HCT116 (cell line): ENCODE results near the gene SERPINB5. TPM values are rescaled to one million over a fixed set of nuclear protein-coding genes. Genes with fewer than 3 reads are reported as not detected.
"Not testable (repeated sequence)": the region's sequence is repeated elsewhere in the genome, so short reads cannot be mapped to it uniquely, and the experiment has no call there.

Experiments used
- ATAC-seq: fragments of 200-7000 bp; cut with Tn5 transposase; 2 replicates; pipeline ENCODE4 v1.9.1; 2020; ENCODE audit warnings: mild to moderate bottlenecking, moderate library complexity
- BruUV-seq: library from RNA; stranded (reverse); fragments of 400-500 nt; replicated peaks from 2 replicates; lab custom pipeline; 2021; lab: Mats Ljungman, UMichigan
- CTCF ChIA-PET: fragments of 300-600 bp; sonication (Branson Sonifier 250); formaldehyde crosslinking; loops from one replicate; lab custom pipeline; 2021; ENCODE audit warnings: antibody characterized with exemption; lab: Charles Lee
- POLR2A ChIA-PET: fragments of 300-600, 350-600 bp; sonication (Branson Sonifier 250); formaldehyde crosslinking; loops from one replicate; lab custom pipeline; 2021; ENCODE audit warnings: antibody characterized with exemption; lab: Charles Lee
- RAD21 ChIA-PET, 2 experiments: fragments of 300-600 bp; sonication (Branson Sonifier 250); formaldehyde crosslinking; loops; one replicate each; lab custom pipeline; 2023; ENCODE audit warnings: low total read pairs in 2 of 2; ENCODE audit not compliant: uncharacterized antibody in 2 of 2, unreplicated experiment in 2 of 2, low non-redundant PET in 1 of 2; lab: Charles Lee
- DNase-seq: peaks from one replicate; pipeline ENCODE4 v3.0.0-alpha.2; 2010; ENCODE audit warnings: low read depth, low spot score
- H2AFZ ChIP-seq: fragments of 200-600 bp; shearing (Covaris generic), sonication (generic); 2 replicates; pipeline ENCODE4 v1.6.1; 2017; ENCODE audit warnings: low read depth, mixed run types, mixed read lengths, antibody characterized with exemption, low read length; ENCODE audit not compliant: poor library complexity, severe bottlenecking
- H3K27ac ChIP-seq: 2 replicates; pipeline ENCODE4 v1.5.1; 2012; ENCODE audit warnings: low read depth, low read length
- H3K27me3 ChIP-seq: fragments of 200-600 bp; sonication (generic); 2 replicates; pipeline ENCODE4 v1.6.1; 2016; ENCODE audit warnings: mixed run types, low read length, mixed read lengths; ENCODE audit not compliant: insufficient read depth
- H3K36me3 ChIP-seq, 2 experiments: fragments of 200-500 bp in 1 of 2; fragments of 200-600 bp in 1 of 2; sonication (Bioruptor generic) in 1 of 2; sonication (generic) in 1 of 2; 2 replicates each; pipeline versions ENCODE4 v1.5.1 to v1.6.1; 2014 to 2016; ENCODE audit warnings: low read length in 2 of 2, inconsistent platforms in 1 of 2, mixed read lengths in 1 of 2, mixed run types in 1 of 2; ENCODE audit not compliant: insufficient read depth in 2 of 2, control insufficient read depth in 1 of 2
- H3K4me1 ChIP-seq, 2 experiments: fragments of 200-600 bp in 1 of 2; sonication (generic) in 1 of 2; 2 replicates each; pipeline versions ENCODE4 v1.5.1 to v1.6.1; 2012 to 2017; ENCODE audit warnings: low read length in 2 of 2, inconsistent platforms in 1 of 2, mild to moderate bottlenecking in 1 of 2, mixed read lengths in 1 of 2, mixed run types in 1 of 2, moderate library complexity in 1 of 2; ENCODE audit not compliant: insufficient read depth in 2 of 2, control insufficient read depth in 1 of 2
- H3K4me2 ChIP-seq: fragments of 200-600 bp; sonication (generic); 2 replicates; pipeline ENCODE4 v1.6.1; 2017; ENCODE audit warnings: mixed run types, low read length, mixed read lengths
- H3K4me3 ChIP-seq, 2 experiments: fragments of 200-600 bp in 1 of 2; sonication (generic) in 1 of 2; replicated peaks in 1 of 2; 2 replicates each; pipeline ENCODE4 v1.5.1; 2011 to 2016; ENCODE audit warnings: low read length in 2 of 2, control low read depth in 1 of 2, low read depth in 1 of 2, mild to moderate bottlenecking in 1 of 2, mixed read lengths in 1 of 2, mixed run types in 1 of 2
- H3K79me2 ChIP-seq: fragments of 200-600 bp; sonication (generic); 2 replicates; pipeline ENCODE4 v1.6.1; 2017; ENCODE audit warnings: mild to moderate bottlenecking, mixed run types, low read length, moderate library complexity, mixed read lengths; ENCODE audit not compliant: insufficient read depth
- H3K9ac ChIP-seq: fragments of 200-600 bp; sonication (generic); 2 replicates; pipeline ENCODE4 v1.6.1; 2016; ENCODE audit warnings: low read length, mixed read lengths
- H3K9me2 ChIP-seq: fragments of 200-600 bp; sonication (generic), shearing (Covaris generic); 2 replicates; pipeline ENCODE4 v1.6.1; 2017; ENCODE audit warnings: mixed run types, mild to moderate bottlenecking, moderate library complexity; ENCODE audit not compliant: insufficient read depth
- H3K9me3 ChIP-seq, 2 experiments: fragments of 200-500 bp in 1 of 2; fragments of 200-600 bp in 1 of 2; sonication (Bioruptor generic) in 1 of 2; sonication (generic) in 1 of 2; 2 replicates each; pipeline ENCODE4 v1.6.1; 2014 to 2017; ENCODE audit warnings: low read length in 2 of 2, mixed read lengths in 2 of 2, inconsistent platforms in 1 of 2, low read depth in 1 of 2, mild to moderate bottlenecking in 1 of 2, mixed run types in 1 of 2, moderate library complexity in 1 of 2; ENCODE audit not compliant: control insufficient read depth in 1 of 2, insufficient read depth in 1 of 2
- H4K20me1 ChIP-seq: fragments of 200-600 bp; sonication (generic), shearing (Covaris generic); 2 replicates; pipeline ENCODE4 v1.6.1; 2017; ENCODE audit warnings: mixed run types, mild to moderate bottlenecking, moderate library complexity; ENCODE audit not compliant: insufficient read depth
- CBX3 ChIP-seq: IDR thresholded peaks from 2 replicates; pipeline ENCODE4 v1.6.1; 2012; ENCODE audit warnings: low read depth
- CEBPB ChIP-seq: IDR thresholded peaks from 2 replicates; pipeline ENCODE4 v1.6.1; 2012; ENCODE audit warnings: low read depth
- EZH2phosphoT487 ChIP-seq: fragments of 200-600 bp; IDR thresholded peaks from 2 replicates; pipeline ENCODE4 v1.6.1; 2018; ENCODE audit warnings: antibody characterized with exemption, borderline replicate concordance
- FOSL1 ChIP-seq: IDR thresholded peaks from 2 replicates; pipeline ENCODE4 v1.6.1; 2012; ENCODE audit warnings: low read depth
- JUND ChIP-seq: IDR thresholded peaks from 2 replicates; pipeline ENCODE4 v1.6.1; 2012
- POLR2AphosphoS5 ChIP-seq: IDR thresholded peaks from 2 replicates; pipeline ENCODE4 v1.6.1; 2011; ENCODE audit warnings: mild to moderate bottlenecking, low read depth, low read length, moderate library complexity
- SRF ChIP-seq: IDR thresholded peaks from 2 replicates; pipeline ENCODE4 v1.6.1; 2012; ENCODE audit warnings: low read depth
- YY1 ChIP-seq: IDR thresholded peaks from 2 replicates; pipeline ENCODE4 v1.6.1; 2011; ENCODE audit warnings: low read length, low read depth, moderate library complexity, mild to moderate bottlenecking; ENCODE audit not compliant: insufficient replicate concordance; ENCODE audit errors: extremely low read depth
- ZNF274 ChIP-seq: fragments of 200-500 bp; sonication (Bioruptor generic); IDR thresholded peaks from 2 replicates; pipeline ENCODE4 v1.6.1; 2014; ENCODE audit warnings: mild to moderate bottlenecking, low read depth, low read length, inconsistent platforms
- intact Hi-C: fragments of 100-400 bp; cut with micrococcal nuclease; formaldehyde crosslinking; loops from 2 replicates; pipeline ENCODE4 v1.10.0; 2022
- total RNA-seq: library from RNA; stranded (reverse); gene quantifications from one replicate; pipeline ENCODE4 v1.2.1, GENCODE V29; 2021; ENCODE audit not compliant: unreplicated experiment
- TF ChIP-seq, protein P1 (sequence below): IDR thresholded peaks from 2 replicates; pipeline ENCODE4 v1.6.1; 2011; ENCODE audit warnings: mild to moderate bottlenecking, low read length, moderate library complexity; ENCODE audit not compliant: insufficient replicate concordance; ENCODE audit errors: extremely low read depth
- TF ChIP-seq, protein P2 (sequence below): IDR thresholded peaks from 2 replicates; pipeline ENCODE4 v1.6.1; 2012; ENCODE audit warnings: low read depth
- TF ChIP-seq, protein P3 (sequence below): IDR thresholded peaks from 2 replicates; pipeline ENCODE4 v1.6.1; 2012

SERPINB5 gene
- total RNA-seq, 1 experiment from 2014 or later: 19.5 TPM

DNA sequence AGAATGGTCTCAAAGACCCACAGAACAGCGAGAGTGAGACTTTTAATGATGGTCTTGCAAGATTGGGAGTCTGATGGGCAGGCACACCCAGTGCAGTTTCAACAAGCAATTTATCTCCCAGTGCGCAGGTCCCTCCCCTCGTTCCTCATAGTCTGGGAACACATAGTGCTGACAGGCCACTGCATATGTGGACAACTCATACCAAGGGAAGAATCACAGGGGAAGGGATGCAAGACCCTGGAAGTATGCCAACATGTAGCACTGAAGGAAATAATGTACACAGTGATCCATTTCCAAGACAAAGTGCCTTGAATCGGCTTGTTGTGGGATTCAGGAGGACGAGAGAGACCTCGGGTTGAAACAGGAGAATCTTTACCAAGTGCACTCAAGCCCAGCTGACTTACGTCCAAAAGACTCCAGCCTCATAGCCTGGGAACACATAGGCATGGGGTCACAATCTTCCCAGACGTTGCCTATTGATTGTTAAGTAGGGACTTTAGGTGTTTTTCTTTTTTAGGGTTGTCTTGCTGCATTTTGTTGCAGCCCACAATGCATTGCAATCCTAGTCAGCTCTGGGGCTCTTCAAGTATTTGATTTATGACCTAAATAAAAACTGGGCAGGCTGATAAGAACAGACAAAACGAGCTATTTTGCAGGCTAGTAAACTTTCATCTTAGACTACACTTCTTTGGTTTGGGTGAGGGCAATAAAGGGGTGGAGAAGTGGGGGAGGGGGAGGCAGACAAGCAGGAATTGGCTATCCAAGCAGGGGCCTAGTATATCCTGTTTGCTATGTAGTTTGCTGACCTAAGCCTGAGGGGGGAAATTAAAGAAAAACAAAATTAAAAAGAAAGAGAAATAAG is 24.7 kb upstream of the SERPINB5 start:
- POLR2A ChIA-PET: no interaction called here
- TF ChIP-seq CBX3 (no peak), POLR2AphosphoS5 (no peak), SRF (no peak), FOSL1 (no peak), YY1 (no peak), EZH2phosphoT487 (no peak), JUND (no peak), ZNF274 (no peak), CEBPB (no peak)
- TF ChIP-seq, protein P1, sequence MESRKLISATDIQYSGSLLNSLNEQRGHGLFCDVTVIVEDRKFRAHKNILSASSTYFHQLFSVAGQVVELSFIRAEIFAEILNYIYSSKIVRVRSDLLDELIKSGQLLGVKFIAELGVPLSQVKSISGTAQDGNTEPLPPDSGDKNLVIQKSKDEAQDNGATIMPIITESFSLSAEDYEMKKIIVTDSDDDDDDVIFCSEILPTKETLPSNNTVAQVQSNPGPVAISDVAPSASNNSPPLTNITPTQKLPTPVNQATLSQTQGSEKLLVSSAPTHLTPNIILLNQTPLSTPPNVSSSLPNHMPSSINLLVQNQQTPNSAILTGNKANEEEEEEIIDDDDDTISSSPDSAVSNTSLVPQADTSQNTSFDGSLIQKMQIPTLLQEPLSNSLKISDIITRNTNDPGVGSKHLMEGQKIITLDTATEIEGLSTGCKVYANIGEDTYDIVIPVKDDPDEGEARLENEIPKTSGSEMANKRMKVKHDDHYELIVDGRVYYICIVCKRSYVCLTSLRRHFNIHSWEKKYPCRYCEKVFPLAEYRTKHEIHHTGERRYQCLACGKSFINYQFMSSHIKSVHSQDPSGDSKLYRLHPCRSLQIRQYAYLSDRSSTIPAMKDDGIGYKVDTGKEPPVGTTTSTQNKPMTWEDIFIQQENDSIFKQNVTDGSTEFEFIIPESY: no peak
- TF ChIP-seq, protein P2, sequence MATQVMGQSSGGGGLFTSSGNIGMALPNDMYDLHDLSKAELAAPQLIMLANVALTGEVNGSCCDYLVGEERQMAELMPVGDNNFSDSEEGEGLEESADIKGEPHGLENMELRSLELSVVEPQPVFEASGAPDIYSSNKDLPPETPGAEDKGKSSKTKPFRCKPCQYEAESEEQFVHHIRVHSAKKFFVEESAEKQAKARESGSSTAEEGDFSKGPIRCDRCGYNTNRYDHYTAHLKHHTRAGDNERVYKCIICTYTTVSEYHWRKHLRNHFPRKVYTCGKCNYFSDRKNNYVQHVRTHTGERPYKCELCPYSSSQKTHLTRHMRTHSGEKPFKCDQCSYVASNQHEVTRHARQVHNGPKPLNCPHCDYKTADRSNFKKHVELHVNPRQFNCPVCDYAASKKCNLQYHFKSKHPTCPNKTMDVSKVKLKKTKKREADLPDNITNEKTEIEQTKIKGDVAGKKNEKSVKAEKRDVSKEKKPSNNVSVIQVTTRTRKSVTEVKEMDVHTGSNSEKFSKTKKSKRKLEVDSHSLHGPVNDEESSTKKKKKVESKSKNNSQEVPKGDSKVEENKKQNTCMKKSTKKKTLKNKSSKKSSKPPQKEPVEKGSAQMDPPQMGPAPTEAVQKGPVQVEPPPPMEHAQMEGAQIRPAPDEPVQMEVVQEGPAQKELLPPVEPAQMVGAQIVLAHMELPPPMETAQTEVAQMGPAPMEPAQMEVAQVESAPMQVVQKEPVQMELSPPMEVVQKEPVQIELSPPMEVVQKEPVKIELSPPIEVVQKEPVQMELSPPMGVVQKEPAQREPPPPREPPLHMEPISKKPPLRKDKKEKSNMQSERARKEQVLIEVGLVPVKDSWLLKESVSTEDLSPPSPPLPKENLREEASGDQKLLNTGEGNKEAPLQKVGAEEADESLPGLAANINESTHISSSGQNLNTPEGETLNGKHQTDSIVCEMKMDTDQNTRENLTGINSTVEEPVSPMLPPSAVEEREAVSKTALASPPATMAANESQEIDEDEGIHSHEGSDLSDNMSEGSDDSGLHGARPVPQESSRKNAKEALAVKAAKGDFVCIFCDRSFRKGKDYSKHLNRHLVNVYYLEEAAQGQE: no peak
- TF ChIP-seq, protein P3, sequence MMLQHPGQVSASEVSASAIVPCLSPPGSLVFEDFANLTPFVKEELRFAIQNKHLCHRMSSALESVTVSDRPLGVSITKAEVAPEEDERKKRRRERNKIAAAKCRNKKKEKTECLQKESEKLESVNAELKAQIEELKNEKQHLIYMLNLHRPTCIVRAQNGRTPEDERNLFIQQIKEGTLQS: no peak
- TF ChIP-seq, all 23 proteins: peak for 0
- ChIA-PET CTCF (no interaction called here), RAD21 (no interaction called here)
- Histone ChIP-seq H3K9ac (no peak overlapping the region), H3K27ac (no peak overlapping the region), H3K9me2 (no peaks in the 10 kb centered on the region), H2AFZ (peak overlapping the region; percentile 35), H4K20me1 (no peaks in the 10 kb centered on the region), H3K36me3 (no peaks in the 10 kb centered on the region), H3K79me2 (no peaks in the 10 kb centered on the region), H3K4me3 (no peak overlapping the region), H3K4me2 (no peak overlapping the region), H3K27me3 (no peaks in the 10 kb centered on the region), H3K9me3 (no peaks in the 10 kb centered on the region), H3K4me1 (peaks cover 0 to 12% of the 10 kb centered on the region in 2 experiments; a peak in 2 of 4 replicates)
- ATAC-seq: no peak
- BruUV-seq: no TSS peak
- no peak for DNase-seq
- intact Hi-C loops: no loop called here

DNA sequence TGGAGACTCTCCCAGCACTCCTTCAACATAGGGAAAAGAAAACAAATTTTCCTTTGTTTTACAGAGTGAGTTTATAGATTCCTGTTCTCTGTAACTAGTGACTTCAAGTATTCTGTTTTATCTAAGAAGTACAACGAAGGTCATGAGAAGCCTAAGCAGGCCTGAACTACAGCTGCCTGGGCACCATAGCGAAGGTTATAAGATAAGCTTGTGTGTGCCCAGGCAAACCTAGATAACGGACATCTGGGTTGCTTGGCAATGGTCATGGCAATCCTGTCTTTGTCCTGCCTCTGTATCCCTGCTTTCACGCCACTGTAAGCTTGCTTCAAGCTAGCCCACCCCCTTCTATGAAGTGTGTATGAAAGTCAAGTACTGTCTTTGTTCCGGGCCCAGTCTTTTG is 24.0 kb upstream of the SERPINB5 start:
- peaks cover 0 to 12% of the 10 kb centered on the region in 2 experiments; a peak in 2 of 4 replicates for H3K4me1 ChIP-seq
- H3K9me2 ChIP-seq: not testable (repeated sequence)

More for the DNA sequence above, 24.0 kb upstream of the SERPINB5 start:
- H3K79me2 ChIP-seq, DNase-seq, H3K4me2 ChIP-seq, POLR2A ChIA-PET, H3K4me3 ChIP-seq, H3K9ac ChIP-seq, ATAC-seq, H3K27me3 ChIP-seq, CTCF ChIA-PET, intact Hi-C loops, H4K20me1 ChIP-seq, BruUV-seq, RAD21 ChIA-PET, H3K36me3 ChIP-seq, H3K9me3 ChIP-seq, H3K27ac ChIP-seq: not testable (repeated sequence)
- peak overlapping the region; percentile 35 for H2AFZ ChIP-seq
